Endodermal cell (in vitro differentiated cells): Measurements from ENCODE around the gene TTC31. TPM values are rescaled to one million over a fixed set of nuclear protein-coding genes. Genes with fewer than 3 reads are reported as not detected.

Source experiments
- DNase-seq: peaks from one replicate; pipeline ENCODE4 v3.0.0-alpha.2; 2017
- H3K27ac ChIP-seq: 2 replicates; pipeline ENCODE4 v1.5.1; 2013; ENCODE audit warnings: mild to moderate bottlenecking, low read depth, low read length, moderate library complexity
- H3K27me3 ChIP-seq: 2 replicates; pipeline ENCODE4 v1.6.1; 2013; ENCODE audit warnings: mild to moderate bottlenecking, low read length, moderate library complexity; ENCODE audit not compliant: insufficient read depth, control insufficient read depth, poor library complexity, severe bottlenecking
- H3K36me3 ChIP-seq: 2 replicates; pipeline ENCODE4 v1.7.0; 2013; ENCODE audit warnings: mild to moderate bottlenecking, low read length, moderate library complexity; ENCODE audit not compliant: control insufficient read depth, insufficient read depth
- H3K4me1 ChIP-seq: one replicate; pipeline ENCODE4 v1.7.0; 2013; ENCODE audit warnings: low read length; ENCODE audit not compliant: control insufficient read depth, insufficient read depth
- H3K4me3 ChIP-seq: 2 replicates; pipeline ENCODE4 v1.5.1; 2013; ENCODE audit warnings: mild to moderate bottlenecking, low read length, moderate library complexity
- H3K9ac ChIP-seq: 2 replicates; pipeline ENCODE4 v1.6.1; 2013; ENCODE audit warnings: mild to moderate bottlenecking, low read length, moderate library complexity; ENCODE audit not compliant: poor library complexity, severe bottlenecking; ENCODE audit errors: extremely low read depth
- H3K9me3 ChIP-seq: 2 replicates; pipeline ENCODE4 v1.6.1; 2013; ENCODE audit warnings: mild to moderate bottlenecking, low read length, moderate library complexity; ENCODE audit not compliant: control insufficient read depth
- H3K27ac Mint-ChIP-seq: 2 replicates; pipeline ENCODE4 v1.8.0; 2020; ENCODE audit warnings: mixed read lengths
- H3K27me3 Mint-ChIP-seq: 2 replicates; pipeline ENCODE4 v1.8.0; 2021; ENCODE audit warnings: mild to moderate bottlenecking, mixed read lengths; ENCODE audit not compliant: insufficient read depth
- H3K36me3 Mint-ChIP-seq: 2 replicates; pipeline ENCODE4 v1.8.0; 2020; ENCODE audit warnings: low read depth, mixed read lengths
- H3K4me1 Mint-ChIP-seq: 2 replicates; pipeline ENCODE4 v1.8.0; 2020; ENCODE audit warnings: mixed read lengths
- H3K4me3 Mint-ChIP-seq: 2 replicates; pipeline ENCODE4 v1.8.0; 2020; ENCODE audit warnings: mild to moderate bottlenecking, moderate library complexity, mixed read lengths
- H3K9me3 Mint-ChIP-seq: 2 replicates; pipeline ENCODE4 v1.8.0; 2020; ENCODE audit warnings: mild to moderate bottlenecking, mixed read lengths
- WGBS, 2 experiments: methylation state at CpG; one replicate each; pipeline versions ENCODE4 v1.1.5 to v1.1.7; 2013; ENCODE audit warnings: missing lambda C conversion rate in 2 of 2, mixed read lengths in 1 of 2; ENCODE audit not compliant: insufficient coverage in 1 of 2, insufficient read length in 1 of 2; 5-methylcytosine and 5-hydroxymethylcytosine counted together
- total RNA-seq, 2 donors: library from RNA; stranded (reverse); fragmentation: NEBNext Ultra II Directional in 1 of 2; extraction: Animal tissue kit (Norgen Biotek cat#: 25700) in 1 of 2; gene quantifications; 2 replicates in 1 of 2; 3 replicates in 1 of 2; pipeline ENCODE4 v1.2.1, GENCODE V29; 2021
- TF ChIP-seq, protein P1 (sequence below): fragments of 200-600 bp; sonication (generic); conservative IDR thresholded peaks from 2 replicates; pipeline ENCODE4 v1.5.0; 2021; ENCODE audit warnings: antibody characterized with exemption, mild to moderate bottlenecking

TTC31 gene
- total RNA-seq, 2 donors from 2014 or later = 31.5 to 32.4 TPM

DNA sequence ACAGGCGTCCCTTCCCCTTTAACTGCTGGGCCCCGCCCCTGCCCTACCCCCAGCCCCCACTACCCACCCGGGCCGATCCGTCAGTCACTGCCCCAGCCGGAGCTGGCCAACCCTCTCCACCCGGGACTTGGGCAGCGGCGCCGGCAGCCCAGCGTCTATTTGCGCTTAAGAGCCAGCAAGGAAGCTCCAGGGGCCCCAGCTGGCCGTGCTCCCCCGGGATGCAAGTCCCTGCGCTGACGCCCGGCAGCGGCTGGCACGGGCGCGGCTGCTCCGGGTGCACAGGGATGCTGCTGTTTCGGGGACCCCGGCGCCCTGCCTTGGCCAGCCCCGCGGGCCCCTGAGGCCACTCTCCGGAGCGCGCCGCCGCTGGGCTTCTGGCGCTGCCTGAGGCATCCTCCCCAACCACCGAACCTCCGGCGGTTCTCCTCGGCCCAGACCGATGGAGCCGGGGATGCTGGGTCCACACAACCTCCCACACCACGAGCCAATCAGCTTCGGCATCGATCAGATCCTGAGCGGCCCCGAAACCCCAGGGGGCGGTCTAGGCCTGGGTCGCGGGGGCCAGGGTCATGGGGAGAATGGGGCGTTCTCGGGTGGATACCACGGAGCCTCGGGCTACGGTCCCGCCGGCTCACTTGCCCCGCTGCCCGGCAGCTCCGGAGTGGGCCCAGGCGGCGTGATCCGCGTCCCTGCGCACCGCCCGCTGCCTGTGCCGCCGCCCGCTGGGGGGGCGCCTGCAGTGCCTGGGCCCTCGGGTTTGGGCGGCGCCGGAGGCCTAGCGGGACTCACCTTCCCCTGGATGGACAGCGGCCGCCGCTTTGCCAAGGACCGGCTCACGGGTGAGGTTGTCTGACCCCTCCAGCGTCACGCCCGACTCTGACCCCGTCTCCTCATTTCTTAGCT is 31.7 kb downstream of the TTC31 start, which contains the start of gene TLX2:
TLX2 (plus strand) TSS at position 83 of the 903 bp plus-strand sequence; CDS start at position 440, 357 bp downstream.
- H3K4me1 Mint-ChIP-seq = peaks cover 9% of the 10 kb centered on the region
- H3K27me3 Mint-ChIP-seq = peaks cover 96% of the 10 kb centered on the region
- H3K9me3 Mint-ChIP-seq = peaks cover 9% of the 10 kb centered on the region
- Histone ChIP-seq H3K4me3 (no peak within 1 kb of the TSS), H3K36me3 (no peaks in the 10 kb centered on the region), H3K4me1 (peaks cover 3% of the 10 kb centered on the region), H3K27me3 (peaks cover 100% of the 10 kb centered on the region), H3K9me3 (peaks cover 9% of the 10 kb centered on the region), H3K9ac (no peak within 1 kb of the TSS), H3K27ac (no peak within 1 kb of the TSS)
- DNase-seq = peak; percentile 76
- H3K27ac Mint-ChIP-seq = no peak within 1 kb of the TSS
- TF ChIP-seq, protein P1, sequence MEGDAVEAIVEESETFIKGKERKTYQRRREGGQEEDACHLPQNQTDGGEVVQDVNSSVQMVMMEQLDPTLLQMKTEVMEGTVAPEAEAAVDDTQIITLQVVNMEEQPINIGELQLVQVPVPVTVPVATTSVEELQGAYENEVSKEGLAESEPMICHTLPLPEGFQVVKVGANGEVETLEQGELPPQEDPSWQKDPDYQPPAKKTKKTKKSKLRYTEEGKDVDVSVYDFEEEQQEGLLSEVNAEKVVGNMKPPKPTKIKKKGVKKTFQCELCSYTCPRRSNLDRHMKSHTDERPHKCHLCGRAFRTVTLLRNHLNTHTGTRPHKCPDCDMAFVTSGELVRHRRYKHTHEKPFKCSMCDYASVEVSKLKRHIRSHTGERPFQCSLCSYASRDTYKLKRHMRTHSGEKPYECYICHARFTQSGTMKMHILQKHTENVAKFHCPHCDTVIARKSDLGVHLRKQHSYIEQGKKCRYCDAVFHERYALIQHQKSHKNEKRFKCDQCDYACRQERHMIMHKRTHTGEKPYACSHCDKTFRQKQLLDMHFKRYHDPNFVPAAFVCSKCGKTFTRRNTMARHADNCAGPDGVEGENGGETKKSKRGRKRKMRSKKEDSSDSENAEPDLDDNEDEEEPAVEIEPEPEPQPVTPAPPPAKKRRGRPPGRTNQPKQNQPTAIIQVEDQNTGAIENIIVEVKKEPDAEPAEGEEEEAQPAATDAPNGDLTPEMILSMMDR = no peak
- peak within 1 kb of the TSS; percentile 44 for H3K4me3 Mint-ChIP-seq
- 3 to 5% methylated on average over 16 to 82 of the region's 82 CpGs for WGBS, 2 experiments
- peaks cover 2% of the 10 kb centered on the region for H3K36me3 Mint-ChIP-seq

DNA sequence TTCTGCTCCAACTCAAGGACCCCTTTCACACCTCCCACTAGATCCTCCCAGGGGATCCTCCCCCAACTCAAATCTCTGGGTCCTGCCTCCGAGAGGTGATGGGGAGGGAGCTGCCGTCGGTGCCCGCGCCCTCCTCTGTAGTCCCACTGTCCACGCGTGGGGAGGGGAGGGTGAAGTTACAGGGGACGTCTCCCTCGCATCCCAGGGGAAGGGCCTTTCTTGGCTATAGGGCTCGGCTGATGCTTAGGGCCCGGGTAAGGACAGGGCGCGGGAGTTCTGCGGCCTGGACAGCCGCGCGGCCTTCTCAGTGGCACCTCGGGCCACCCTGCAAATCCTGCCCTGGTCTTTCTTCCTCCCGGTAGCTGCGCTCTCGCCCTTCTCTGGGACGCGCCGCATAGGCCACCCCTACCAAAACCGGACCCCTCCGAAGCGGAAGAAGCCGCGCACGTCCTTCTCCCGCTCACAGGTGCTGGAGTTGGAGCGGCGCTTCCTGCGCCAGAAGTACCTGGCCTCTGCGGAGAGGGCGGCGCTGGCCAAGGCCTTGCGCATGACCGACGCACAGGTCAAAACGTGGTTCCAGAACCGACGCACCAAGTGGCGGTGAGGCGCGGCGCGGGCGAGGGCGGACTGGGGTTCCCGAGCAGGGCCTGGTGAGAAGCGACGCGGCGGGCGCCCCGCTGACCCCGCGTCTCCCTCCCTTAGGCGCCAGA is 32.5 kb downstream of the TTC31 start:
- Histone ChIP-seq H3K4me3 (no peak overlapping the region), H3K36me3 (no peaks in the 10 kb centered on the region), H3K4me1 (peaks cover 3% of the 10 kb centered on the region), H3K27ac (no peak overlapping the region), H3K9me3 (peaks cover 9% of the 10 kb centered on the region), H3K27me3 (peaks cover 100% of the 10 kb centered on the region), H3K9ac (no peak overlapping the region)
- Mint-ChIP-seq H3K4me3 (peak overlapping the region; percentile 44), H3K36me3 (peaks cover 2% of the 10 kb centered on the region), H3K4me1 (peaks cover 9% of the 10 kb centered on the region), H3K27me3 (peaks cover 96% of the 10 kb centered on the region), H3K9me3 (peaks cover 9% of the 10 kb centered on the region), H3K27ac (no peak overlapping the region)
- TF ChIP-seq, protein P1 = peak; percentile 25
- 7 to 8% methylated on average over 24 to 60 of the region's 60 CpGs for WGBS, 2 experiments
- DNase-seq = peak; percentile 85

DNA sequence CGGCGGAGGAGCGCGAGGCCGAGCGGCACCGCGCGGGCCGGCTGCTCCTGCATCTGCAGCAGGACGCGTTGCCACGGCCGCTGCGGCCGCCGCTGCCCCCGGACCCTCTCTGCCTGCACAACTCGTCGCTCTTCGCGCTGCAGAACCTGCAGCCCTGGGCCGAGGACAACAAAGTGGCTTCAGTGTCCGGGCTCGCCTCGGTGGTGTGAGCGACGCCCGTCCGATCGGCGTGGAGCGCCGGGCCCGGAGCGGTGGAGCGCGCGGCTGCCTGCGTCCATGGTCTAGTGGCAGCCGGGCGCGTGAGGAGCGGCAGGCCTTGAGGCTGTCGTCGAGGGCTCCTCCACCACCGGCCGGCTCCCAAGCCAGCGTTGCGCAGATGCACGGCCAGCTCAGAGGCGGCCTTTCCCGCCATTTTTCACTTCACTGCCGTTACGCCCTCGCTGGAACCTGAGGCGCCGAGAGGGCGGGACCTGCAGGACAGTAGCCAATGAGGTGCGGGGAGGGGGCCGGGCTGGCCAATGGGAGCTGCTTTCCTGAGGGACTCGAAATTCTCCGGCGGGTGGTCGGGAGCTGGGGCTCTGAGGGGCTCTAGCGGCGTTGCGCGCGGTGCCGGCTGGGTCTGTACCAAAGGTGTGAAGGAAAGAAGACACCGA is 33.2 kb downstream of the TTC31 start:
- peaks cover 100% of the 10 kb centered on the region for H3K27me3 ChIP-seq
- peaks cover 9% of the 10 kb centered on the region for H3K9me3 ChIP-seq
- no peak overlapping the region for H3K9ac ChIP-seq
- no peak overlapping the region for H3K27ac ChIP-seq
- TF ChIP-seq, protein P1 = no peak
- peaks cover 9% of the 10 kb centered on the region for H3K4me1 Mint-ChIP-seq
- WGBS, 2 experiments = 4 to 11% methylated on average over 32 to 72 of the region's 72 CpGs
- H3K4me3 ChIP-seq = no peak overlapping the region
- H3K36me3 Mint-ChIP-seq = peaks cover 2% of the 10 kb centered on the region
- H3K27ac Mint-ChIP-seq = no peak overlapping the region
- no peaks in the 10 kb centered on the region for H3K36me3 ChIP-seq
- H3K4me1 ChIP-seq = peaks cover 3% of the 10 kb centered on the region
- H3K27me3 Mint-ChIP-seq = peaks cover 96% of the 10 kb centered on the region
- peak; percentile 95 for DNase-seq
- peak overlapping the region; percentile 44 for H3K4me3 Mint-ChIP-seq
- peaks cover 9% of the 10 kb centered on the region for H3K9me3 Mint-ChIP-seq
